ENCODE measurements around the gene MIGA1.
"Not testable (repeated sequence)": the region's sequence is repeated elsewhere in the genome, so short reads cannot be mapped to it uniquely, and the experiment has no call there.

Gene MIGA1

GRCh38 chr1:77825131-77825709, 45.8 kb downstream of the MIGA1 start:
- H3K9ac ChIP-seq (ENCODE audit: low read length), result no peak overlapping the region
- peaks cover 18% of the 10 kb centered on the region for H3K79me1 ChIP-seq (replicated peaks; ENCODE audit: low read length, poor library complexity, severe bottlenecking)
- no peaks in the 10 kb centered on the region for H3K27me3 ChIP-seq (ENCODE audit: control insufficient read depth in 1 of 2, insufficient read depth in 1 of 2, low read length in 2 of 2)
- H2BK12ac ChIP-seq (ENCODE audit: low read length in 2 of 2), result no peak overlapping the region
- WGBS, result 75% methylated on average over 10 of the region's 10 CpGs
- peaks cover 7% of the 10 kb centered on the region for H3K4me1 ChIP-seq (ENCODE audit: control insufficient read depth, insufficient read depth, low read depth, low read length)
- H2BK120ac ChIP-seq (ENCODE audit: low read depth, low read length), result no peak overlapping the region
- no peak overlapping the region for H3K18ac ChIP-seq (ENCODE audit: low read depth in 1 of 2, low read length in 2 of 2)
- H4K91ac ChIP-seq (ENCODE audit: low read length), result no peak overlapping the region
- H2AK5ac ChIP-seq (ENCODE audit: low read length, severe bottlenecking), result no peak overlapping the region
- no peak overlapping the region for H2BK15ac ChIP-seq (ENCODE audit: low read depth, poor library complexity, severe bottlenecking)
- H2AFZ ChIP-seq (ENCODE audit: low read depth, low read length), result no peak overlapping the region
- H2BK5ac ChIP-seq (ENCODE audit: low read depth, low read length, poor library complexity, severe bottlenecking), result no peak overlapping the region
- DNase-seq, result peak; percentile 71
- no peak overlapping the region for H3K14ac ChIP-seq (ENCODE audit: low read length in 2 of 2)
- H4K8ac ChIP-seq (ENCODE audit: low read length), result peak overlapping the region; percentile 64
- no peak overlapping the region for H3K23ac ChIP-seq (ENCODE audit: low read length in 2 of 2)
- no peak overlapping the region for H3K4me3 ChIP-seq (ENCODE audit: insufficient read depth in 1 of 2, low read depth in 1 of 2, low read length in 2 of 2)
- H3K4me2 ChIP-seq (ENCODE audit: low read length, poor library complexity, severe bottlenecking), result no peak overlapping the region
- H3K4ac ChIP-seq (ENCODE audit: low read depth in 1 of 2, low read length in 2 of 2), result no peak overlapping the region
- H3K36me3 ChIP-seq (ENCODE audit: control insufficient read depth in 1 of 2, insufficient read depth in 2 of 2, low read depth in 1 of 2, low read length in 2 of 2), result peaks cover 5 to 35% of the 10 kb centered on the region in 2 experiments
- no peaks in the 10 kb centered on the region for H3K9me3 ChIP-seq (ENCODE audit: control insufficient read depth, low read length)
- H3K27ac ChIP-seq (ENCODE audit: low read length, poor library complexity, severe bottlenecking), result no peak overlapping the region

- 98% methylated on average over 4 of the region's 8 CpGs for WGBS
- not testable (repeated sequence) for H2AK5ac ChIP-seq (ENCODE audit: low read length, severe bottlenecking)
Measured at GRCh38 chr1:77826851-77827250, 47.4 kb downstream of the MIGA1 start.

GRCh38 chr1:77828098-77828497, 48.6 kb downstream of the MIGA1 start:
- H3K9me3 ChIP-seq (ENCODE audit: control insufficient read depth, low read length), result no peaks in the 10 kb centered on the region
- H3K4ac ChIP-seq (ENCODE audit: low read depth in 1 of 2, low read length in 2 of 2), result no peak overlapping the region
- no peak overlapping the region for H2BK15ac ChIP-seq (ENCODE audit: low read depth, poor library complexity, severe bottlenecking)
- no peak overlapping the region for H4K8ac ChIP-seq (ENCODE audit: low read length)
- H3K27ac ChIP-seq (ENCODE audit: low read length, poor library complexity, severe bottlenecking), result no peak overlapping the region
- WGBS, result 100% methylated on average over 1 of the region's 1 CpG
- no peak overlapping the region for H2AFZ ChIP-seq (ENCODE audit: low read depth, low read length)
- no peak overlapping the region for H3K18ac ChIP-seq (ENCODE audit: low read depth in 1 of 2, low read length in 2 of 2)
- H3K4me2 ChIP-seq (ENCODE audit: low read length, poor library complexity, severe bottlenecking), result no peak overlapping the region
- H3K4me3 ChIP-seq (ENCODE audit: insufficient read depth in 1 of 2, low read depth in 1 of 2, low read length in 2 of 2), result no peak overlapping the region
- peaks cover 23% of the 10 kb centered on the region for H3K79me1 ChIP-seq (replicated peaks; ENCODE audit: low read length, poor library complexity, severe bottlenecking)
- H4K91ac ChIP-seq (ENCODE audit: low read length), result no peak overlapping the region
- no peak overlapping the region for H2BK5ac ChIP-seq (ENCODE audit: low read depth, low read length, poor library complexity, severe bottlenecking)
- H3K27me3 ChIP-seq (ENCODE audit: control insufficient read depth in 1 of 2, insufficient read depth in 1 of 2, low read length in 2 of 2), result no peaks in the 10 kb centered on the region
- no peak overlapping the region for H2BK12ac ChIP-seq (ENCODE audit: low read length in 2 of 2)
- H2AK5ac ChIP-seq (ENCODE audit: low read length, severe bottlenecking), result no peak overlapping the region
- H3K14ac ChIP-seq (ENCODE audit: low read length in 2 of 2), result no peak overlapping the region
- H3K23ac ChIP-seq (ENCODE audit: low read length in 2 of 2), result no peak overlapping the region
- H2BK120ac ChIP-seq (ENCODE audit: low read depth, low read length), result no peak overlapping the region
- H3K36me3 ChIP-seq (ENCODE audit: control insufficient read depth in 1 of 2, insufficient read depth in 2 of 2, low read depth in 1 of 2, low read length in 2 of 2), result peaks cover 5 to 25% of the 10 kb centered on the region in 2 experiments
- no peak for DNase-seq
- no peak overlapping the region for H3K9ac ChIP-seq (ENCODE audit: low read length)
- peaks cover 7% of the 10 kb centered on the region for H3K4me1 ChIP-seq (ENCODE audit: control insufficient read depth, insufficient read depth, low read depth, low read length)

More at GRCh38 chr1:77826851-77827250, 47.4 kb downstream of the MIGA1 start:
- H4K91ac ChIP-seq (ENCODE audit: low read length); H3K4ac ChIP-seq (ENCODE audit: low read depth in 1 of 2, low read length in 2 of 2); H3K4me2 ChIP-seq (ENCODE audit: low read length, poor library complexity, severe bottlenecking); H3K9me3 ChIP-seq (ENCODE audit: control insufficient read depth, low read length); H3K23ac ChIP-seq (ENCODE audit: low read length in 2 of 2); H2AFZ ChIP-seq (ENCODE audit: low read depth, low read length); H3K9ac ChIP-seq (ENCODE audit: low read length); DNase-seq; H4K8ac ChIP-seq (ENCODE audit: low read length); H3K4me1 ChIP-seq (ENCODE audit: control insufficient read depth, insufficient read depth, low read depth, low read length); H3K27ac ChIP-seq (ENCODE audit: low read length, poor library complexity, severe bottlenecking); H2BK15ac ChIP-seq (ENCODE audit: low read depth, poor library complexity, severe bottlenecking); H2BK12ac ChIP-seq (ENCODE audit: low read length in 2 of 2); H3K14ac ChIP-seq (ENCODE audit: low read length in 2 of 2); H2BK5ac ChIP-seq (ENCODE audit: low read depth, low read length, poor library complexity, severe bottlenecking); H3K4me3 ChIP-seq (ENCODE audit: insufficient read depth in 1 of 2, low read depth in 1 of 2, low read length in 2 of 2); H3K18ac ChIP-seq (ENCODE audit: low read depth in 1 of 2, low read length in 2 of 2); H2BK120ac ChIP-seq (ENCODE audit: low read depth, low read length); H3K27me3 ChIP-seq (ENCODE audit: control insufficient read depth in 1 of 2, insufficient read depth in 1 of 2, low read length in 2 of 2): not testable (repeated sequence)
- peaks cover 23% of the 10 kb centered on the region for H3K79me1 ChIP-seq (replicated peaks; ENCODE audit: low read length, poor library complexity, severe bottlenecking)
- peaks cover 5 to 31% of the 10 kb centered on the region in 2 experiments for H3K36me3 ChIP-seq (ENCODE audit: control insufficient read depth in 1 of 2, insufficient read depth in 2 of 2, low read depth in 1 of 2, low read length in 2 of 2)

- Histone ChIP-seq H3K4me3 (ENCODE audit: insufficient read depth in 1 of 2, low read depth in 1 of 2, low read length in 2 of 2) (no peak overlapping the region), H2BK15ac (ENCODE audit: low read depth, poor library complexity, severe bottlenecking) (no peak overlapping the region), H3K9me3 (ENCODE audit: control insufficient read depth, low read length) (no peaks in the 10 kb centered on the region), H3K4ac (ENCODE audit: low read depth in 1 of 2, low read length in 2 of 2) (no peak overlapping the region), H3K27me3 (ENCODE audit: control insufficient read depth in 1 of 2, insufficient read depth in 1 of 2, low read length in 2 of 2) (no peaks in the 10 kb centered on the region), H3K36me3 (ENCODE audit: control insufficient read depth in 1 of 2, insufficient read depth in 2 of 2, low read depth in 1 of 2, low read length in 2 of 2) (peaks cover 5 to 20% of the 10 kb centered on the region in 2 experiments), H2AFZ (ENCODE audit: low read depth, low read length) (no peak overlapping the region), H2AK5ac (ENCODE audit: low read length, severe bottlenecking) (no peak overlapping the region), H2BK5ac (ENCODE audit: low read depth, low read length, poor library complexity, severe bottlenecking) (no peak overlapping the region), H3K14ac (ENCODE audit: low read length in 2 of 2) (no peak overlapping the region), H4K91ac (ENCODE audit: low read length) (no peak overlapping the region), H3K4me2 (ENCODE audit: low read length, poor library complexity, severe bottlenecking) (no peak overlapping the region), H2BK120ac (ENCODE audit: low read depth, low read length) (no peak overlapping the region), H3K4me1 (ENCODE audit: control insufficient read depth, insufficient read depth, low read depth, low read length) (peaks cover 5% of the 10 kb centered on the region), H3K9ac (ENCODE audit: low read length) (no peak overlapping the region), H3K18ac (ENCODE audit: low read depth in 1 of 2, low read length in 2 of 2) (no peak overlapping the region), H2BK12ac (ENCODE audit: low read length in 2 of 2) (no peak overlapping the region), H3K23ac (ENCODE audit: low read length in 2 of 2) (no peak overlapping the region), H3K79me1 (replicated peaks; ENCODE audit: low read length, poor library complexity, severe bottlenecking) (peaks cover 26% of the 10 kb centered on the region), H3K27ac (ENCODE audit: low read length, poor library complexity, severe bottlenecking) (no peak overlapping the region), H4K8ac (ENCODE audit: low read length) (no peak overlapping the region)
- DNase-seq, result peak; percentile 66
- no CpG with 5 or more reads among the region's 1 CpG for WGBS
Measured at GRCh38 chr1:77829851-77830250, 50.4 kb downstream of the MIGA1 start.

Measured in mesenchymal stem cell (in vitro differentiated cells and primary cell).